Tibial artery (tissue), 4 donors: ENCODE data around the gene SYNDIG1.

Experiments
- DNase-seq, 2 donors: peaks; one replicate each; pipeline ENCODE4 v3.0.0-alpha.2; 2019
- H3K27ac ChIP-seq, 2 donors: fragments of 200-600 bp; sonication (generic) in 1 of 2; 1 replicate in 1 of 2; 2 replicates in 1 of 2; pipeline ENCODE4 v1.5.1; 2018 to 2019; ENCODE audit warnings: mild to moderate bottlenecking in 1 of 2
- H3K27me3 ChIP-seq, 2 donors: fragments of 200-600 bp; sonication (generic) in 1 of 2; one replicate each; pipeline versions ENCODE4 v1.5.1 to v1.6.0; 2016 to 2019
- H3K36me3 ChIP-seq, 3 donors: fragments of 200-600 bp; sonication (generic) in 2 of 3; one replicate each; pipeline ENCODE4 v1.5.1; 2016 to 2019; ENCODE audit warnings: mild to moderate bottlenecking in 2 of 3
- H3K4me1 ChIP-seq, 4 donors: fragments of 200-600 bp; sonication (generic) in 2 of 4; 1 replicate in 3 of 4; 2 replicates in 1 of 4; pipeline ENCODE4 v1.5.1; 2016 to 2019
- H3K4me3 ChIP-seq, 2 donors: fragments of 200-600 bp; sonication (generic) in 1 of 2; 1 replicate in 1 of 2; 2 replicates in 1 of 2; pipeline ENCODE4 v1.5.1; 2018 to 2019; ENCODE audit warnings: mild to moderate bottlenecking in 2 of 2
- H3K9me3 ChIP-seq, 3 donors: fragments of 200-600 bp; sonication (generic) in 1 of 3; one replicate each; pipeline ENCODE4 v1.5.1; 2016 to 2019
- CTCF ChIP-seq, 2 experiments: fragments of 200-600 bp in 1 of 2; fragments of 450-650 bp in 1 of 2; IDR thresholded peaks; one replicate each; pipeline ENCODE4 v1.5.1; 2017 to 2019; ENCODE audit warnings: antibody characterized with exemption in 2 of 2, mild to moderate bottlenecking in 1 of 2, moderate library complexity in 1 of 2
- intact Hi-C: fragments of 100-400 bp; cut with DNase I; formaldehyde crosslinking; loops from one replicate; pipeline ENCODE4 v1.15.0; 2023; ENCODE audit warnings: low total_unique reads

Gene SYNDIG1

GRCh38 chr20:24584078-24584477, 114.6 kb downstream of the SYNDIG1 start:
- Histone ChIP-seq H3K27ac (no peak overlapping the region), H3K4me1 (no peaks in the 10 kb centered on the region), H3K27me3 (no peaks in the 10 kb centered on the region), H3K4me3 (no peak overlapping the region), H3K9me3 (no peaks in the 10 kb centered on the region), H3K36me3 (no peaks in the 10 kb centered on the region)
- TF ChIP-seq CTCF (IDR thresholded peaks at IDR 0.05): no peak
- intact Hi-C loops: no loop called here
- DNase-seq: no peak

- H3K36me3 ChIP-seq: no peaks in the 10 kb centered on the region
- H3K9me3 ChIP-seq: no peaks in the 10 kb centered on the region
- no peak for TF ChIP-seq CTCF (IDR thresholded peaks at IDR 0.05)
- no peaks in the 10 kb centered on the region for H3K27me3 ChIP-seq
- H3K4me1 ChIP-seq: no peaks in the 10 kb centered on the region
- intact Hi-C loops: no loop called here
- H3K4me3 ChIP-seq: no peak overlapping the region
- H3K27ac ChIP-seq: no peak overlapping the region
- no peak for DNase-seq
These were observed 115.3 kb downstream of the SYNDIG1 start for GRCh38 chr20:24584538-24585356.

- Histone ChIP-seq H3K4me3 (no peak overlapping the region), H3K4me1 (no peaks in the 10 kb centered on the region), H3K9me3 (no peaks in the 10 kb centered on the region), H3K27ac (no peak overlapping the region), H3K27me3 (no peaks in the 10 kb centered on the region), H3K36me3 (no peaks in the 10 kb centered on the region)
- no peak for DNase-seq
- TF ChIP-seq CTCF (IDR thresholded peaks at IDR 0.05): no peak
- intact Hi-C loops: no loop called here
These were observed 116.5 kb downstream of the SYNDIG1 start for GRCh38 chr20:24585796-24586522.

- H3K27me3 ChIP-seq: no peaks in the 10 kb centered on the region
- DNase-seq: no peak
- no peak overlapping the region for H3K4me3 ChIP-seq
- no peaks in the 10 kb centered on the region for H3K4me1 ChIP-seq
- intact Hi-C loops: no loop called here
- no peak overlapping the region for H3K27ac ChIP-seq
- H3K9me3 ChIP-seq: no peaks in the 10 kb centered on the region
- H3K36me3 ChIP-seq: no peaks in the 10 kb centered on the region
- TF ChIP-seq CTCF (IDR thresholded peaks at IDR 0.05): no peak
These were observed 117.1 kb downstream of the SYNDIG1 start for GRCh38 chr20:24586523-24586840.

GRCh38 chr20:24587384-24588046, 118.1 kb downstream of the SYNDIG1 start:
- intact Hi-C loops: no loop called here
- DNase-seq: no peak
- Histone ChIP-seq H3K36me3 (no peaks in the 10 kb centered on the region), H3K27me3 (no peaks in the 10 kb centered on the region), H3K4me3 (no peak overlapping the region), H3K4me1 (no peaks in the 10 kb centered on the region), H3K9me3 (no peaks in the 10 kb centered on the region), H3K27ac (no peak overlapping the region)
- no peak for TF ChIP-seq CTCF (IDR thresholded peaks at IDR 0.05)
